A549 (cell line): ENCODE results near the gene GALNT7. TPM values are rescaled to one million over a fixed set of nuclear protein-coding genes. Genes with fewer than 3 reads are reported as not detected.

Source experiments
- ATAC-seq, 2 experiments: fragments of 200-7000 bp in 1 of 2; fragments of >200 bp in 1 of 2; cut with Nextera tagmentation in 1 of 2; cut with Tn5 transposase in 1 of 2; 3 replicates each; pipeline versions ENCODE4 v1.8.0 to v1.9.1; 2018 to 2020; ENCODE audit warnings: mild to moderate bottlenecking in 1 of 2, moderate library complexity in 1 of 2
- CTCF ChIA-PET: fragments of 300-600 bp; sonication (Branson Sonifier 250); formaldehyde crosslinking; extraction: SDS; loops from one replicate; lab custom pipeline; 2021; ENCODE audit warnings: antibody characterized with exemption, inconsistent platforms; lab: Yijun Ruan, JAX
- POLR2A ChIA-PET: fragments of 350-600 bp; formaldehyde crosslinking; extraction: SDS; loops from one replicate; lab custom pipeline; 2021; ENCODE audit warnings: antibody characterized with exemption, inconsistent platforms; lab: Yijun Ruan, JAX
- DNase-seq, 2 experiments: peaks; one replicate each; pipeline versions ENCODE4 v3.0.0 to v3.0.0-alpha.2; 2011 to 2016; ENCODE audit warnings: low read depth in 1 of 2, low spot score in 1 of 2
- FAIRE-seq: peaks from 2 replicates; lab custom pipeline; 2011; peaks lifted over from hg19 to GRCh38; lab: Jason Lieb, UNC
- H3K27ac ChIP-seq, 2 experiments: fragments of >200 bp; sonication (Bioruptor Twin); formaldehyde crosslinking; 3 replicates each; pipeline ENCODE4 v1.5.1; 2016 to 2017
- H3K4me1 ChIP-seq: fragments of >200 bp; sonication (Bioruptor Twin); formaldehyde crosslinking; 3 replicates; pipeline ENCODE4 v1.6.1; 2016
- H3K4me2 ChIP-seq: fragments of >200 bp; sonication (Bioruptor Twin); formaldehyde crosslinking; 3 replicates; pipeline ENCODE4 v1.6.1; 2016
- H3K4me3 ChIP-seq: fragments of >200 bp; sonication (Bioruptor Twin); formaldehyde crosslinking; 3 replicates; pipeline ENCODE4 v1.5.1; 2016
- H3K9me3 ChIP-seq: fragments of >200 bp; sonication (Bioruptor Twin); formaldehyde crosslinking; 3 replicates; pipeline ENCODE4 v1.6.1; 2016
- EP300 ChIP-seq, 2 experiments: fragments of >200 bp; sonication (Bioruptor Twin); formaldehyde crosslinking; IDR thresholded peaks; 2 replicates in 1 of 2; 3 replicates in 1 of 2; pipeline ENCODE4 v1.6.1; 2016 to 2017
- HOXA7 ChIP-seq: fragments of 250-450 bp; sonication (Bioruptor Pico); IDR thresholded peaks from 2 replicates; pipeline ENCODE4 v1.5.0; 2020; ENCODE audit warnings: mild to moderate bottlenecking, moderate library complexity
- MYC ChIP-seq: IDR thresholded peaks from 2 replicates; pipeline ENCODE4 v1.6.1; 2012; ENCODE audit warnings: mild to moderate bottlenecking, inconsistent platforms, low read length, improper control_type of control experiment, borderline replicate concordance
- NR3C1 ChIP-seq: fragments of >200 bp; sonication (Bioruptor Twin); formaldehyde crosslinking; IDR thresholded peaks from 3 replicates; pipeline ENCODE4 v1.6.1; 2017
- POLR2AphosphoS2 ChIP-seq: conservative IDR thresholded peaks from 2 replicates; pipeline ENCODE4 v1.6.1; 2012; ENCODE audit warnings: low read length, improper control_type of control experiment, inconsistent platforms
- RAD21 ChIP-seq, 2 experiments: fragments of >200 bp in 1 of 2; sonication (Bioruptor Twin) in 1 of 2; formaldehyde crosslinking in 1 of 2; IDR thresholded peaks in 1 of 2; conservative IDR thresholded peaks in 1 of 2; 2 replicates in 1 of 2; 3 replicates in 1 of 2; pipeline ENCODE4 v1.6.1; 2012 to 2018; ENCODE audit warnings: inconsistent platforms in 1 of 2
- RNF2 ChIP-seq: fragments of 200-600 bp; sonication (generic); IDR thresholded peaks from 2 replicates; pipeline ENCODE4 v1.6.1; 2016; ENCODE audit warnings: low read depth, mild to moderate bottlenecking, antibody characterized with exemption, moderate library complexity, borderline replicate concordance
- SMC3 ChIP-seq: fragments of >200 bp; sonication (Bioruptor Twin); formaldehyde crosslinking; IDR thresholded peaks from 3 replicates; pipeline ENCODE4 v1.6.1; 2018; ENCODE audit warnings: inconsistent platforms
- TP53 ChIP-seq: fragments of 250-450 bp; sonication (Bioruptor Pico); IDR thresholded peaks from 2 replicates; pipeline ENCODE4 v1.5.0; 2021; ENCODE audit warnings: mild to moderate bottlenecking, moderate library complexity
- ZC3H11A ChIP-seq: fragments of 450-650 bp; IDR thresholded peaks from 2 replicates; pipeline ENCODE4 v1.6.1; 2014; ENCODE audit warnings: antibody characterized with exemption, mild to moderate bottlenecking
- ZNF302 ChIP-seq: fragments of 250-450 bp; sonication (Bioruptor Pico); IDR thresholded peaks from 2 replicates; pipeline ENCODE4 v1.9.0; 2021; ENCODE audit warnings: inconsistent platforms, mild to moderate bottlenecking, moderate library complexity
- WGBS: methylation state at CpG from one replicate; pipeline ENCODE4 v1.1.6; 2017; ENCODE audit errors: missing lambda C conversion rate; 5-methylcytosine and 5-hydroxymethylcytosine counted together
- polyA plus RNA-seq, 4 experiments: library from polyadenylated mRNA; depleted of rRNA in 3 of 4; stranded (reverse); fragments of >200 nt; fragmentation: RNase III in 1 of 4; extraction: RNeasy Plus Mini Kit Qiagen cat#74134 plus additional on column Dnase treatment in 1 of 4; gene quantifications; 2 replicates in 3 of 4; 3 replicates in 1 of 4; pipeline ENCODE4 v1.2.3, GENCODE V29; 2011 to 2017
- TF ChIP-seq, protein P1 (sequence below): IDR thresholded peaks from 2 replicates; pipeline ENCODE4 v1.6.1; 2012; ENCODE audit warnings: low read depth, borderline replicate concordance
- TF ChIP-seq, protein P2 (sequence below): fragments of >200 bp; sonication (Bioruptor Twin); formaldehyde crosslinking; IDR thresholded peaks from 3 replicates; pipeline ENCODE4 v1.5.1; 2016
- TF ChIP-seq, protein P3 (sequence below): fragments of 150-350 bp; IDR thresholded peaks from 2 replicates; pipeline ENCODE4 v1.6.1; 2014; ENCODE audit warnings: low read depth, mild to moderate bottlenecking, low read length
- TF ChIP-seq, protein P4 (sequence below): fragments of 250-450 bp; sonication (Bioruptor Pico); IDR thresholded peaks from 2 replicates; pipeline ENCODE4 v1.5.0; 2020; ENCODE audit warnings: low read depth, mild to moderate bottlenecking, moderate library complexity

GALNT7 gene
- polyA plus RNA-seq, 2 of the 4 experiments (the other 2 are of a cell fraction), result 28.8 to 63.6 TPM

DNA sequence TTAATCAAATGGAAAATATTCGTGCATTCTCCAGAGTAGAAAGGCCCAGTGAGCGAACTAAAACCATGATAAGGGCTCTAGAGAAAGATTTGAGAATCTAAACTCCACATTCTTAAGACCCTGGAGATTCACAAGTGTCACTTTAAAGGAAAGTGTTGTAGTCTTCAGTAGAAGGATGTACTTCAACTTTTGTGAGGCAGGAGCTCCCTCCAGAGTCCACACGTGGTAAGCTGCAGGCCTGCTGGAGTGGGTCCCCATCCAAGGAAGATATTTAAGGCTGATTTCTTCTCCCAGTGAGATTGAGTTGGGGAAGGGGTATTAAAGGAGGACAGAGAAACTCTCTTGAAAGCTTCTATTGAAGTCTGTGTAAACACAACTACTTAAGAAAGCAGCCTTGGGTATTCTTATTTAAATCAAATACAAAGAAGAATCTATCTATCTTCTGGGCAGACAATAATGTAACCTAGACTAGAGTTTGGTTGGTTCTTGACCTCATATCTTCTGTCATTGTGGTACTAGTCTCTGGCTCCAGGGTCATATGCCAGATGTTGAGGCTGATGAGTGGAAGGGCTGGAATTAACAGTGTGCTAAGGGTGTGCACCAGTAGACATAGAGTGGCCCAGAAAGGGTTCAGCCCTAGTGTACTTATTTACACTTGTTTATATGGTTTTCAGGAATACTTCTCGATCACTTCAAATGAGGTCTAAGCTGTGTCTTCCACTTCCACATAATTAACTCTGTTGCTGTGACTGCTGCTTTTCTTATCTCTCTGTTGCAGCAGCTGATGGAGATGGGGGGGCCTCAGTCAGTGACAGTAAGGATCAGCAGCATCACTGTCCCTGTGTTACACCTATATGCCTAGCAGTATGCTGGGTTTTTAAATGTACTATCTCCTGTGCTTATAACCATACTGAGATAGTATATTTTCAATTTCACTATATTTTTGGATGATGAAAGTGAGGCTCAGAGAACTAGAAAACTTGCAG lies 89.4 kb downstream of the GALNT7 start:
- ATAC-seq, result peak; percentile 98
- no peak overlapping the region for H3K4me3 ChIP-seq
- peak; percentile 5 to 65 for DNase-seq
- 16% methylated on average over 4 of the region's 4 CpGs for WGBS
- TF ChIP-seq, protein P1, sequence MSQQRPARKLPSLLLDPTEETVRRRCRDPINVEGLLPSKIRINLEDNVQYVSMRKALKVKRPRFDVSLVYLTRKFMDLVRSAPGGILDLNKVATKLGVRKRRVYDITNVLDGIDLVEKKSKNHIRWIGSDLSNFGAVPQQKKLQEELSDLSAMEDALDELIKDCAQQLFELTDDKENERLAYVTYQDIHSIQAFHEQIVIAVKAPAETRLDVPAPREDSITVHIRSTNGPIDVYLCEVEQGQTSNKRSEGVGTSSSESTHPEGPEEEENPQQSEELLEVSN, result no peak
- TF ChIP-seq ZNF302 (CRISPR knock-in tag), result no peak
- TF ChIP-seq, protein P2, sequence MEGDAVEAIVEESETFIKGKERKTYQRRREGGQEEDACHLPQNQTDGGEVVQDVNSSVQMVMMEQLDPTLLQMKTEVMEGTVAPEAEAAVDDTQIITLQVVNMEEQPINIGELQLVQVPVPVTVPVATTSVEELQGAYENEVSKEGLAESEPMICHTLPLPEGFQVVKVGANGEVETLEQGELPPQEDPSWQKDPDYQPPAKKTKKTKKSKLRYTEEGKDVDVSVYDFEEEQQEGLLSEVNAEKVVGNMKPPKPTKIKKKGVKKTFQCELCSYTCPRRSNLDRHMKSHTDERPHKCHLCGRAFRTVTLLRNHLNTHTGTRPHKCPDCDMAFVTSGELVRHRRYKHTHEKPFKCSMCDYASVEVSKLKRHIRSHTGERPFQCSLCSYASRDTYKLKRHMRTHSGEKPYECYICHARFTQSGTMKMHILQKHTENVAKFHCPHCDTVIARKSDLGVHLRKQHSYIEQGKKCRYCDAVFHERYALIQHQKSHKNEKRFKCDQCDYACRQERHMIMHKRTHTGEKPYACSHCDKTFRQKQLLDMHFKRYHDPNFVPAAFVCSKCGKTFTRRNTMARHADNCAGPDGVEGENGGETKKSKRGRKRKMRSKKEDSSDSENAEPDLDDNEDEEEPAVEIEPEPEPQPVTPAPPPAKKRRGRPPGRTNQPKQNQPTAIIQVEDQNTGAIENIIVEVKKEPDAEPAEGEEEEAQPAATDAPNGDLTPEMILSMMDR, result peak; percentile 79
- TF ChIP-seq TP53 (CRISPR knock-in tag), result no peak
- peak; percentile 90 for TF ChIP-seq RAD21 (conservative IDR thresholded peaks at IDR 0.05 in 1 of 2, IDR thresholded peaks at IDR 0.05 in 1 of 2)
- peak; percentile 74 for TF ChIP-seq SMC3
- no peak for TF ChIP-seq POLR2AphosphoS2
- H3K27ac ChIP-seq, result peak overlapping the region in 1 of 2 experiments; percentile 38; a peak in 2 of 6 replicates
- no peak for FAIRE-seq
- ChIA-PET POLR2A (interaction anchor here (0.6 to 1.4 kb wide), 3 partner anchors 76 to 244 kb away, joined by 3 read pairs; partner anchors contain the start of gene HMGB2), CTCF (interaction anchor here (0.7 to 2.7 kb wide), 34 partner anchors 8 to 410 kb away, joined by 3 to 41 read pairs (median 4); partner anchors contain the start of gene GALNT7)
- H3K4me1 ChIP-seq, result peaks cover 17% of the 10 kb centered on the region
- H3K9me3 ChIP-seq, result no peaks in the 10 kb centered on the region
- H3K4me2 ChIP-seq, result no peak overlapping the region; the same call in 2 of the 3 replicates

DNA sequence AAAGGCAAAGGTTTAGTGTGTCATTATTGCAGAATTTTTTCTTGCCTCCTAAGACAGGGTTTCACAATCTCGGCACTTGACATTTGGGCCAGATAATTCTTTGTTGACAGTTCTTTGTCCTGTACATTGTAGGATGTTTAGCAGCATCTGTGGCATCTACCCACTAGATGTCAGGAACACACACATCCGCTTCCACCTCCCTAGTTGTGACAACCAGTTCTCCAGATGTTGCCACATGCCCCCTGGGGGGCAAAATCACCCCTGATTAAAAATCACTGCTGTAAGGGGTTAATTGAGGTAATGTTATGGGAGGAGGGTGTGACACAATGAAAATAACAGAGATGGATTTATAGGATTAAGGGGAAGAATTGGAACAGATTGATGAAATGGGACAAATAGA lies 90.3 kb downstream of the GALNT7 start:
- 69% methylated on average over 2 of the region's 2 CpGs for whole genome bisulfite sequencing
- DNase-seq, result no peak
- TF ChIP-seq, protein P3, sequence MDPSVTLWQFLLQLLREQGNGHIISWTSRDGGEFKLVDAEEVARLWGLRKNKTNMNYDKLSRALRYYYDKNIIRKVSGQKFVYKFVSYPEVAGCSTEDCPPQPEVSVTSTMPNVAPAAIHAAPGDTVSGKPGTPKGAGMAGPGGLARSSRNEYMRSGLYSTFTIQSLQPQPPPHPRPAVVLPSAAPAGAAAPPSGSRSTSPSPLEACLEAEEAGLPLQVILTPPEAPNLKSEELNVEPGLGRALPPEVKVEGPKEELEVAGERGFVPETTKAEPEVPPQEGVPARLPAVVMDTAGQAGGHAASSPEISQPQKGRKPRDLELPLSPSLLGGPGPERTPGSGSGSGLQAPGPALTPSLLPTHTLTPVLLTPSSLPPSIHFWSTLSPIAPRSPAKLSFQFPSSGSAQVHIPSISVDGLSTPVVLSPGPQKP, result no peak
- TF ChIP-seq TP53 (CRISPR knock-in tag), result no peak
- no peak for TF ChIP-seq RNF2
- TF ChIP-seq HOXA7 (CRISPR knock-in tag), result no peak
- TF ChIP-seq EP300 (IDR thresholded peaks at IDR 0.05), result no peak
- TF ChIP-seq, protein P4, sequence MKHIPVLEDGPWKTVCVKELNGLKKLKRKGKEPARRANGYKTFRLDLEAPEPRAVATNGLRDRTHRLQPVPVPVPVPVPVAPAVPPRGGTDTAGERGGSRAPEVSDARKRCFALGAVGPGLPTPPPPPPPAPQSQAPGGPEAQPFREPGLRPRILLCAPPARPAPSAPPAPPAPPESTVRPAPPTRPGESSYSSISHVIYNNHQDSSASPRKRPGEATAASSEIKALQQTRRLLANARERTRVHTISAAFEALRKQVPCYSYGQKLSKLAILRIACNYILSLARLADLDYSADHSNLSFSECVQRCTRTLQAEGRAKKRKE, result no peak
- no peak for TF ChIP-seq NR3C1
- TF ChIP-seq ZC3H11A, result no peak
- TF ChIP-seq, protein P2, result no peak
- no peak for TF ChIP-seq POLR2AphosphoS2
- no peak for TF ChIP-seq MYC
- Histone ChIP-seq H3K27ac (no peak overlapping the region), H3K4me1 (peaks cover 13% of the 10 kb centered on the region), H3K4me3 (no peak overlapping the region), H3K4me2 (no peak overlapping the region), H3K9me3 (no peaks in the 10 kb centered on the region)
- CTCF ChIA-PET, result interaction anchor here (1.0 to 2.7 kb wide), 10 partner anchors 8 to 254 kb away, joined by 3 to 41 read pairs (median 6); no protein-coding TSS in a partner anchor
- ATAC-seq, result no peak
- POLR2A ChIA-PET, result interaction anchor here (1.1 kb wide), 1 partner anchor 235 kb away, joined by 3 read pairs; no protein-coding TSS in a partner anchor
- FAIRE-seq, result no peak
